ENCODE measurements around the gene EML2. TPM values are rescaled to one million over a fixed set of nuclear protein-coding genes. Genes with fewer than 3 reads are reported as not detected.

EML2 gene
- total and polyA plus RNA-seq, 11 donors = 19.0 to 50.2 (median 38.9) TPM

GRCh38 chr19:45667620-45668341, 28.6 kb upstream of the EML2 start, which contains the start of gene GIPR:
TSS of gene GIPR (plus strand) at chr19:45668221. CDS start at chr19:45669521, 1,300 bp downstream.
- Histone ChIP-seq H3K27ac (peak within 1 kb of the TSS in 5 of 12 donors; percentile 9 to 49 (median 34)), H3K9me3 (no peaks in the 10 kb centered on the region), H3K4me1 (peaks cover 0 to 31% (median 11%) of the 10 kb centered on the region in 12 donors), H3K27me3 (peaks cover 0 to 78% (median 27%) of the 10 kb centered on the region in 9 donors), H3K4me3 (peak within 1 kb of the TSS; percentile 2 to 68 (median 48)), H3K36me3 (no peaks in the 10 kb centered on the region)
- DNase-seq (peak in 4 of 5 donors; percentile 61 to 80 (median 70)), ATAC-seq (peak; percentile 25 to 79 (median 62))
- intact Hi-C loops (cut with DNase I) = no loop called here
- TF ChIP-seq POLR2A (IDR thresholded peaks at IDR 0.05) (no peak), CTCF (IDR thresholded peaks at IDR 0.05) (no peak)
- 14 to 19% (median 16%) methylated on average over 11 to 15 of the region's 15 CpGs for WGBS, 4 donors

- no peak overlapping the region for H3K27ac ChIP-seq
- intact Hi-C loops (cut with DNase I) = no loop called here
- H3K9me3 ChIP-seq = no peaks in the 10 kb centered on the region
- TF ChIP-seq CTCF (IDR thresholded peaks at IDR 0.05) (no peak), POLR2A (IDR thresholded peaks at IDR 0.05) (no peak)
- ATAC-seq (no peak), DNase-seq (no peak)
- H3K27me3 ChIP-seq = peaks cover 0 to 53% (median 15%) of the 10 kb centered on the region in 9 donors
- H3K4me3 ChIP-seq = no peak overlapping the region
- peaks cover 0 to 23% (median 10%) of the 10 kb centered on the region in 12 donors for H3K4me1 ChIP-seq
- H3K36me3 ChIP-seq = no peaks in the 10 kb centered on the region
- 63 to 86% (median 75%) methylated on average over 7 of the region's 7 CpGs for WGBS, 4 donors
These were observed 25.4 kb upstream of the EML2 start for GRCh38 chr19:45664575-45664974.

GRCh38 chr19:45663800-45664199, 24.6 kb upstream of the EML2 start:
- no peak overlapping the region for H3K27ac ChIP-seq
- peaks cover 0 to 15% (median 4%) of the 10 kb centered on the region in 12 donors for H3K4me1 ChIP-seq
- H3K27me3 ChIP-seq = peaks cover 0 to 46% (median 9%) of the 10 kb centered on the region in 9 donors
- ATAC-seq = no peak
- WGBS, 4 donors = 81 to 100% (median 90%) methylated on average over 1 of the region's 1 CpG
- DNase-seq = no peak
- no peaks in the 10 kb centered on the region for H3K9me3 ChIP-seq
- TF ChIP-seq CTCF (IDR thresholded peaks at IDR 0.05) (no peak), POLR2A (IDR thresholded peaks at IDR 0.05) (no peak)
- H3K4me3 ChIP-seq = no peak overlapping the region
- H3K36me3 ChIP-seq = no peaks in the 10 kb centered on the region
- intact Hi-C loops (cut with DNase I) = no loop called here

GRCh38 chr19:45660636-45661035, 21.4 kb upstream of the EML2 start:
- no peak overlapping the region for H3K4me3 ChIP-seq
- DNase-seq (no peak), ATAC-seq (no peak)
- H3K27ac ChIP-seq = no peak overlapping the region
- 37 to 48% (median 39%) methylated on average over 7 to 8 of the region's 8 CpGs for WGBS, 4 donors
- H3K9me3 ChIP-seq = no peaks in the 10 kb centered on the region
- H3K36me3 ChIP-seq = no peaks in the 10 kb centered on the region
- H3K27me3 ChIP-seq = peaks cover 0 to 28% (median 3%) of the 10 kb centered on the region in 9 donors
- intact Hi-C loops (cut with DNase I) = no loop called here
- no peaks in the 10 kb centered on the region for H3K4me1 ChIP-seq
- TF ChIP-seq POLR2A (IDR thresholded peaks at IDR 0.05) = no peak
- TF ChIP-seq CTCF (IDR thresholded peaks at IDR 0.05) = no peak
